SU-DHL-6 (cell line): ENCODE data around the gene EEPD1.

ENCODE experiments used
- EZH2phosphoT487 ChIP-seq: fragments of 200-600 bp; sonication (generic), shearing (Covaris generic); conservative IDR thresholded peaks from 2 replicates; pipeline ENCODE4 v1.6.1; 2018; ENCODE audit warnings: mild to moderate bottlenecking, antibody characterized with exemption, low read length, moderate library complexity, mixed read lengths
- TF ChIP-seq, protein P1 (sequence below): fragments of 200-600 bp; sonication (generic); IDR thresholded peaks from one replicate; pipeline ENCODE4 v1.5.1; 2017; ENCODE audit warnings: antibody characterized with exemption, mild to moderate bottlenecking, low read length, moderate library complexity; ENCODE audit not compliant: insufficient read depth, poor library complexity, severe bottlenecking

GRCh38 chr7:36299223-36299774, 146.2 kb downstream of the EEPD1 start:
- TF ChIP-seq, protein P1, sequence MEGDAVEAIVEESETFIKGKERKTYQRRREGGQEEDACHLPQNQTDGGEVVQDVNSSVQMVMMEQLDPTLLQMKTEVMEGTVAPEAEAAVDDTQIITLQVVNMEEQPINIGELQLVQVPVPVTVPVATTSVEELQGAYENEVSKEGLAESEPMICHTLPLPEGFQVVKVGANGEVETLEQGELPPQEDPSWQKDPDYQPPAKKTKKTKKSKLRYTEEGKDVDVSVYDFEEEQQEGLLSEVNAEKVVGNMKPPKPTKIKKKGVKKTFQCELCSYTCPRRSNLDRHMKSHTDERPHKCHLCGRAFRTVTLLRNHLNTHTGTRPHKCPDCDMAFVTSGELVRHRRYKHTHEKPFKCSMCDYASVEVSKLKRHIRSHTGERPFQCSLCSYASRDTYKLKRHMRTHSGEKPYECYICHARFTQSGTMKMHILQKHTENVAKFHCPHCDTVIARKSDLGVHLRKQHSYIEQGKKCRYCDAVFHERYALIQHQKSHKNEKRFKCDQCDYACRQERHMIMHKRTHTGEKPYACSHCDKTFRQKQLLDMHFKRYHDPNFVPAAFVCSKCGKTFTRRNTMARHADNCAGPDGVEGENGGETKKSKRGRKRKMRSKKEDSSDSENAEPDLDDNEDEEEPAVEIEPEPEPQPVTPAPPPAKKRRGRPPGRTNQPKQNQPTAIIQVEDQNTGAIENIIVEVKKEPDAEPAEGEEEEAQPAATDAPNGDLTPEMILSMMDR = no peak
- no peak for TF ChIP-seq EZH2phosphoT487
